Activated CD4-positive, alpha-beta memory T cell treated with anti-CD3 and anti-CD28 coated beads for 36 hours (primary cell): Measurements from ENCODE around the gene ELP4. TPM values are rescaled to one million over a fixed set of nuclear protein-coding genes. Genes with fewer than 3 reads are reported as not detected.

ENCODE experiments used
- CTCF ChIA-PET: fragments of 350-600 bp; sonication (Branson Sonifier 250); formaldehyde crosslinking; loops from one replicate; lab custom pipeline; 2021; ENCODE audit warnings: antibody characterized with exemption, inconsistent platforms; lab: Charles Lee
- POLR2A ChIA-PET: fragments of 350-600 bp; sonication (Branson Sonifier 250); formaldehyde crosslinking; loops from one replicate; lab custom pipeline; 2021; ENCODE audit warnings: antibody characterized with exemption; lab: Charles Lee
- DNase-seq: peaks from one replicate; pipeline ENCODE4 v3.0.0-alpha.2; 2020
- H3K27ac Mint-ChIP-seq: one replicate; pipeline ENCODE4 v1.8.0; 2021; ENCODE audit warnings: mixed read lengths
- H3K27me3 Mint-ChIP-seq: one replicate; pipeline ENCODE4 v1.8.0; 2021; ENCODE audit warnings: mixed read lengths
- H3K36me3 Mint-ChIP-seq: one replicate; pipeline ENCODE4 v1.8.0; 2021; ENCODE audit warnings: mixed read lengths
- H3K4me1 Mint-ChIP-seq: one replicate; pipeline ENCODE4 v1.8.0; 2021; ENCODE audit warnings: low read depth, mixed read lengths
- H3K4me3 Mint-ChIP-seq: one replicate; pipeline ENCODE4 v1.8.0; 2021; ENCODE audit warnings: mild to moderate bottlenecking, mixed read lengths
- H3K9me3 Mint-ChIP-seq: one replicate; pipeline ENCODE4 v1.8.0; 2021; ENCODE audit warnings: mixed read lengths
- intact Hi-C: fragments of 100-400 bp; cut with micrococcal nuclease; formaldehyde crosslinking; loops from one replicate; pipeline ENCODE4 v1.15.1; 2023
- total RNA-seq, 2 experiments: library from RNA; stranded (reverse); gene quantifications; one replicate each; pipeline ENCODE4 v1.2.3, GENCODE V29; 2021

ELP4 gene
- total RNA-seq, 2 experiments from 2014 or later, result 18.3 to 18.5 TPM

DNA sequence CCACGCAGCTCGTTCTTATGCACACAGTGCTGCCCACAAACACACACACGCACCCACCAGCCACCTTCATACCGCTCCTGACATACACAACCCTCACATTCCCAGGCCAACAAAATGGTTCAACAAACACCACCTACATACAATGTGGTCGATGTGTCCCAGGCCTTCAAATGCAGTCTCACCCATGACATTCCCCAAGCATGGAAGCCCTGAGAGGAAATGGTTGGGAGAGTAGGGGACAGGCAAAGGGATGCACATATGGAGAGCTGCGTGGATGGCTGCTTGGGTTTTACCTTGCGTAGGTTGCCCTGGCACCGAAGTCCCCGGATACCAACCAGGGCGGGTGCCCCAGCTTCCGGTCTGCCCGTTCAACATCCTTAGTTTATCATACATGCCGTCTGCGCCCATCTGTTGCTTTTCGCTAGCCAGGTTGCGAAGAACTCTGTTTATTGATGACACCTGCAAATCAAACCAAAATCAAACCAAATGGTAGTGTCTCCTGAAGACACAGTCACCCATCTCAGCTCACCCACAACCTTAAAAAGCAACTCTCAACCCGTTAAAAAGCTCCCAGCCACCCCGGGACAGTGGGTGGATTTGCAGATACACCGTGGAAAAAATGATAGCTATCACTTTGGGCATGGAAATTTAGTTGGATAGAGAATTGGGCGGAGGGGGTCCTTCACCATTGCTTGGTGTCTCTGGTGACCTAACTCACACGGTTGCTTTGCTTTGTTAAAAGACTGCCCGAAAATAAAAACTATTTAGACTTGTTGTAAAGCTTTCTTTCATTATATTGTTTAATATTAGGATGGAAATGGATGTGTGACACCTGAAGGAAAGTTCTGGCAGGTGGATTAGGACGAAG is 291.1 kb downstream of the ELP4 start:
- Mint-ChIP-seq H3K36me3 (peaks cover 23% of the 10 kb centered on the region), H3K27ac (peak overlapping the region; percentile 29), H3K4me3 (no peak overlapping the region)

DNA sequence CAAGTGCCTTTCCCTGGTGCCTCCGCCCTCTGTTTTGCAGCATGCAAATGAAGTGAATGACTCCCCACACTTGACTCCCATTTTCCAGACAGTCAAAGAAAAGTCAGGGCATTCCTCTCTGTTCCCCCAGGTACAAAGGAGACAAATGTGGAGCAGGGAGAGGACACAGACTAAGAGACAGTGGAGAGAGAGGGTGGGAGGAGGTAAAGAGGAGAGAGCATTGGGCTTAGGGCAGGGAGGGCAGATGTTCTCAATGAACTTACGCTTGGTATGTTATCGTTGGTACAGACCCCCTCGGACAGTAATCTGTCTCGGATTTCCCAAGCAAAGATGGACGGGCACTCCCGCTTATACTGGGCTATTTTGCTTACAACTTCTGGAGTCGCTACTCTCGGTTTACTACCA is 291.7 kb downstream of the ELP4 start:
- CTCF ChIA-PET, result interaction anchor here (1.1 kb wide), 1 partner anchor 8 kb away, joined by 3 read pairs; no protein-coding TSS in a partner anchor
- DNase-seq, result no peak
- no peak overlapping the region for H3K4me3 Mint-ChIP-seq
- H3K36me3 Mint-ChIP-seq, result peaks cover 23% of the 10 kb centered on the region
- H3K4me1 Mint-ChIP-seq, result peaks cover 47% of the 10 kb centered on the region
- peaks cover 72% of the 10 kb centered on the region for H3K27me3 Mint-ChIP-seq
- no peak overlapping the region for H3K27ac Mint-ChIP-seq
- POLR2A ChIA-PET, result no interaction called here
- intact Hi-C loops, result loop anchor here (2.0 to 5.0 kb wide), 2 partner anchors 14 to 636 kb away; partner anchors contain the start of gene WT1
- peaks cover 7% of the 10 kb centered on the region for H3K9me3 Mint-ChIP-seq

More for the DNA sequence above, 291.1 kb downstream of the ELP4 start:
- ChIA-PET CTCF (interaction anchor here (1.1 kb wide), 1 partner anchor 9 kb away, joined by 3 read pairs; no protein-coding TSS in a partner anchor), POLR2A (no interaction called here)
- Mint-ChIP-seq H3K27me3 (peaks cover 77% of the 10 kb centered on the region), H3K4me1 (peaks cover 47% of the 10 kb centered on the region), H3K9me3 (peaks cover 7% of the 10 kb centered on the region)
- no peak for DNase-seq
- intact Hi-C loops, result loop anchor here (2.0 to 5.0 kb wide), 2 partner anchors 14 to 637 kb away; partner anchors contain the start of gene WT1

DNA sequence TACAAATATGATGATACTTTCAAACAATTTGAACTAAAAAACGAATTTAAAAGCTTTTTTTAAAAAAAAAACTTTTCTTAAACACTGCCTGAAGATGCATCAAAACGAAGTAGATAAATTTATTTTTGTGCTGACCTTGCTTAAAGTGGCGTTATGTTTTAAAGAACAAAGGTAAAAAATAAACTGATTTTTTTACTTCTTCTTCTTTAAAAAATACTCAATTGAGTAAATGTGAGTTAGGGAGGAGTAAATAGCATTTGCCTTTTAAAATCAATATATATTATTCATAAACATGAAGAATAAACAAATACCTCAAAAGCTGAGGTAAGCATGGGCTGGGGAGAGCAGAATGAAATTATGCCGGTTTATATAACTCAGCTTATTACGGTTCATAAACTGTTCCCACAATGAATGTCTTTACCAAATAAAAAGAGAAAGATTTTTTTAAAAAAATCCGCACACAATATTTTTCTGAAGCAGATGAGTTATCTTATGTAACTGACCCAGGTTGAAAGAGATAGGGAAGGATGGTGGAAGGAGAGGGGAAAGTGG is 292.5 kb downstream of the ELP4 start:
- Mint-ChIP-seq H3K4me3 (no peak overlapping the region), H3K27ac (no peak overlapping the region), H3K36me3 (peaks cover 20% of the 10 kb centered on the region), H3K4me1 (peaks cover 42% of the 10 kb centered on the region), H3K27me3 (peaks cover 74% of the 10 kb centered on the region), H3K9me3 (peaks cover 7% of the 10 kb centered on the region)
- intact Hi-C loops, result loop anchor here (2.0 to 5.0 kb wide), 2 partner anchors 13 to 635 kb away; partner anchors contain the start of gene WT1
- CTCF ChIA-PET, result no interaction called here
- no peak for DNase-seq
- POLR2A ChIA-PET, result no interaction called here

DNA sequence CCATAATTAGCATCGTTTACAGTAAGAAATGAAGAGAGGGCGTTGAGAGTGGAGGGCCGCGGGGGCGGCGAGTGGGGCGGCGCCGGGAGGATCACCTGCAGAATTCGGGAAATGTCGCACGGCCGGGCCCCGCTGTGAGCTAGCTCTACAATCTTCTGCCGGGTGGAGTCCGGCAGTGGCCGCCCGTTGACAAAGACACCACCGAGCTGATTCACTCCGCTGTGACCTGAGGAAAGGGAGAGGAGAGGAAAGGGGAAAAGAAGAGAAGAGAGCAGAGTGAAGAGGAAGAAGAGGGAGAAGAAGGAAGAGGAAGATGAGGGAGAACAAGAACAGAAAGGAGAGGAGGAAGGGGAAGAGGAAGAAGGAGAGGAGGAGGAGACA is 293.0 kb downstream of the ELP4 start:
- peaks cover 7% of the 10 kb centered on the region for H3K9me3 Mint-ChIP-seq
- intact Hi-C loops, result loop anchor here (5.0 kb wide), 1 partner anchor 635 kb away; the partner anchor contains the start of gene WT1
- no peak for DNase-seq

DNA sequence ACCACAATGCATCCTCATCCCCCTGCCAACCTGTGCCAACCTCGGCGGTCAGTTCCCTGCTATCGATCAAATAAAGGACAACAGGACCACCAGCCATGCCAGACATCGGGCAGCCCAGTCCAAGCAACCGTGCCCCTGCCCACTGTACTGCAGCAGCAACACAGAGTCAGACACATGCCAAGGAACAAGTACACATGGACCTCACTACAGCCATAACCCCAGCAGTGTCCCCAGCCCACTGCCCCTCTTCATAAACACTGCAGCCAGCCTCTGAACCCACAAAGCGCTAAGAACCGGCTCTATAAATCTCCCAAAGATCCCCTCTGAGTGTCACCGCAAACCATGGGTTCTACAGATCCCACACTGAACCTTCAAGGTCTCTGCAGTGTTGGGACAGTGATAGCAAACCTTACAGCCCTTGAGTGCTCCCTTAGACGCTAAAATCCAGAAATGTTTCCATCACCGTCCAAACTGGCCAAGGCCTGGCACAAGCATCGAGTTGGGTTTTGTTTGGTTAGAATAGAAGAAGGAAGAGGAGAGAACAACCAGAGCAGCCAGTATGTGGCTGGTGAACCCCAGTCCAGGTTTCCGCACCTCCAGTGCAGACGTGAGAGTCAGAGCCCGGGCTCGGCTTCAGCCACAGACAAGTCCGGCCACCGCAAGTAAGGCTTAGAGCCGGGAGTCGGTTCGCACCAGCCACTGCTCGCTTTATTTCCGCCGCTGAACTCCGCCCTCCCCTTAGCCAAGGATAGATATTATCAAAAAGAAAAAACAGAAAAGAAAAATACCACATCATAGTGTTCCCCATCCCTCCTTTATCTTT is 293.6 kb downstream of the ELP4 start:
- H3K4me3 Mint-ChIP-seq, result peak overlapping the region; percentile 35
- H3K4me1 Mint-ChIP-seq, result peaks cover 36% of the 10 kb centered on the region
- H3K27me3 Mint-ChIP-seq, result peaks cover 77% of the 10 kb centered on the region
- CTCF ChIA-PET, result no interaction called here
- no peak overlapping the region for H3K27ac Mint-ChIP-seq
- peaks cover 7% of the 10 kb centered on the region for H3K9me3 Mint-ChIP-seq
- intact Hi-C loops, result loop anchor here (5.0 kb wide), 1 partner anchor 634 kb away; the partner anchor contains the start of gene WT1
- POLR2A ChIA-PET, result no interaction called here
- no peak for DNase-seq
- H3K36me3 Mint-ChIP-seq, result peaks cover 17% of the 10 kb centered on the region

More for the DNA sequence above, 293.0 kb downstream of the ELP4 start:
- Mint-ChIP-seq H3K27me3 (peaks cover 75% of the 10 kb centered on the region), H3K36me3 (peaks cover 20% of the 10 kb centered on the region), H3K4me3 (no peak overlapping the region), H3K4me1 (peaks cover 40% of the 10 kb centered on the region), H3K27ac (no peak overlapping the region)
- CTCF ChIA-PET, result no interaction called here
- POLR2A ChIA-PET, result no interaction called here

DNA sequence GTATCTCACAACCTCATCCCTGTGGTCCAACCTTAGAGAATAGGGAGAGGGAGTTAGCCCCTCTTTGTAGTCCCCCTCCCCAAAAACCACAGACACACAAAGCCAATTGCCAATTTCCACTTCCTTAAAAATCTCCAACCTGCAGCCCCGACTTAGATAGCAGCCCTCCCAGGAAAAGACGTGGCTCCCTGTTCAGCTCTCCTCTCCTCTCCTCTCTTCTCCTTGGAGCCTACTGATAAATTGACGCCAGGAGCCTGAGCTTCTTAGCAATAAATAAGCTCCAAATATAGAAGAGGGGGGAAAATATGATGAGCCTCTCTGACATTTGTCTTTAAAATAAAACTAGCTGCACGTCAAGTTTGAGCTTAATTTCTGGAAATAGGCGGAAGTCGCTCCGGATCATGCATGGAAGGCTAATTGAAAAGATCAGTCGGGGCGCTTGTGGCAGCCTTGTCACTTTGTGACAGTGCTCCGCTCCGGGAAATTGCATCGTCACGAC is 294.3 kb downstream of the ELP4 start:
- H3K36me3 Mint-ChIP-seq, result peaks cover 16% of the 10 kb centered on the region
- peaks cover 31% of the 10 kb centered on the region for H3K4me1 Mint-ChIP-seq
- peak overlapping the region; percentile 17 for H3K4me3 Mint-ChIP-seq
- ChIA-PET POLR2A (no interaction called here), CTCF (no interaction called here)
- peaks cover 80% of the 10 kb centered on the region for H3K27me3 Mint-ChIP-seq
- H3K9me3 Mint-ChIP-seq, result peaks cover 7% of the 10 kb centered on the region
- intact Hi-C loops, result loop anchor here (1.0 to 5.0 kb wide), 2 partner anchors 13 to 633 kb away; partner anchors contain the start of gene WT1
- no peak for DNase-seq
- peak overlapping the region; percentile 6 for H3K27ac Mint-ChIP-seq

DNA sequence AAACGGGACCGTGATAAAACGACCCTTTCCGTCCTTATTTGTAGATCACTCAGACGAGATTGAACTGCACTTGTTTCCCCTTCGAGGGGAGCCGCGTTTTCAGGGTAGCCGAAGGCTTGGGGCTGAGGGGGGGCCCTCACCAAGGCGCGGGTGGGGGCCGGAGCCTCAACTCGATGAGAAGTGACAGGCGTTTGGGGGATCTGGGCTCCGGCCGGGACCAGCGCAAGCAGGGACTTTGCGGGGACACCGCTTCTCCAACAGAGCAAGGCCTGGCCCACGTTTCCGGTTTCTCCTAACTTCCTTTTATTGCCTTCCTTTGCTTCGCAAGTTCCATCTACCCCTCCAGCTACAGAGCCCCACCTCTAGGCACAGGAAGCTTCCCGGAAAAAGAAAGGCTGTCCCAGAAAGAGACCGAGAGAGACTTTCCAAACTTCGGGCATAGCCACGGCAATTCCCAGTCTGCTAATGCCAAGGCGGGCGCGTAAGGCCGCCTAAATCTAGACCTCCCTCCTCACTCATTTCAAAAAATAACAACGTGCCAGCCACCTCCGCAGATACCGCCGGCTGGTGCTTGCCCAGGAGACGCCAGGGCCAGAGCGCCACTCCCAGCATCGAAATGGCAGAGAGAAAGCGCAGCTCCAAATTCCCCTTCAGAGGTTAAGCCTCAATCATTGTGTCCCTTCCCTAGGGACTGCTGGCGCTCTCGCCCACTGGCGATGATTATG is 294.9 kb downstream of the ELP4 start:
- no peak for DNase-seq
- intact Hi-C loops, result loop anchor here (1.0 to 5.0 kb wide), 2 partner anchors 13 to 633 kb away; partner anchors contain the start of gene WT1
- Mint-ChIP-seq H3K36me3 (peaks cover 16% of the 10 kb centered on the region), H3K4me3 (peak overlapping the region; percentile 17), H3K27me3 (peaks cover 82% of the 10 kb centered on the region), H3K9me3 (peaks cover 7% of the 10 kb centered on the region), H3K27ac (peak overlapping the region; percentile 6), H3K4me1 (peaks cover 33% of the 10 kb centered on the region)
- ChIA-PET CTCF (no interaction called here), POLR2A (interaction anchor here (0.9 kb wide), 1 partner anchor 18 kb away, joined by 3 read pairs; no protein-coding TSS in a partner anchor)

DNA sequence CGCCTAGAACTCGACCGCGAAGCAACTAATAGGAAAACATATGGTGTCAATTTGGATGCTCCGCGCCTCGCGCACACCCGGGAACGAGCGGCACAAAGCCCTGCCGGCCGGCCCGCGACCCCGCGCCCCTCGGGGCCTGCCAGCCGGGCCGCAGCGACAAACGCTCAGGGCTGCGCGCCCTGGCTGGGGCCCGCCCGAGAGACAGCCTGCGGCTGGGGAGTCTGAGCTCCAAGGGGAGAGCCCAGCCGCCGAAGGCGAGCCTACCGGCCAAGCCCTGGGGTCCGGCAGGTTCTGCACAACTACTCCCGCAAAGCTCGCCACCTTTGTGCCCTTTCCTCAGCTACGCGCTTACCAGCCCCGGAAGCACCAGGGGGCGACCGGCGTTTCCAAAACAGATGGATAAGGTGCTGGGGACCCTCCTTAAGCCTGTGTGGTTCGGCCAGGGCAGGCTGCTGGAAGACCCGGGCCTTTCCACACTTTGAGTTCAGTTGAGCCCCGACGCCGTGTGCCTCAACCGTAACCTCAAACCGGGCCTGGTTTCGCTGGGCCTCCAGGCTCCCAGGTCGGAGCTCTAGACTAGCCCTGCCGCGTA is 295.6 kb downstream of the ELP4 start:
- no peak overlapping the region for H3K27ac Mint-ChIP-seq
- peak overlapping the region; percentile 17 for H3K4me3 Mint-ChIP-seq

DNA sequence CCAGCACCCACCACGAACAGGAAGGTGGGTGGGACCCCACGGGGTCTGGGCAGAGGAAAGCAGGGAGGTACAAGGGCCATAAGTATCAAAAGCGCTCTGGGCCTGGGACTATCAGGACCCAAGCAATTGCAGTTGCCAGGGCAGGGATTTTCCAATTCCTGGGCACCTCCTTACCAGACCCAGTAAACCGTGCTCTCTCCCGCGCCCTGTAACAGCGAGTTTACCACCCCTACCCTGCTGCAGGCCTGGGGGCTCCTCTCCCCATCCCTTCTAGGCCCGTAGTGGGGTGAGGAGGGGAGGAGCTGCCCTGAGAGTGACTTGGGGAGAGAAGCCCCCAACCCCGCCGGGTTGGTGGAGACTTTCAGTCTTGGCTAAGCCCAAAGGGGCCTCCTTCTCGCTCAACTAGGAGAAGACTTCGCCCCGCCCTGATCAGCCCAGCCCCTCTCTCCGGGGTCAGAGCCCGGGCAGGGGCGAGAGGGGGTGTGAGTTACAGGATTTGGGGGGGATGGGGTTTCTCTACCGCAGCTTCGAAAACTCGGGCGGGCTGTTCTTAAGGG is 296.1 kb downstream of the ELP4 start:
- H3K4me3 Mint-ChIP-seq, result no peak overlapping the region

More for the DNA sequence above, 295.6 kb downstream of the ELP4 start:
- Mint-ChIP-seq H3K9me3 (peaks cover 7% of the 10 kb centered on the region), H3K36me3 (peaks cover 13% of the 10 kb centered on the region), H3K4me1 (peaks cover 31% of the 10 kb centered on the region), H3K27me3 (peaks cover 80% of the 10 kb centered on the region)
- POLR2A ChIA-PET, result interaction anchor here (0.9 kb wide), 1 partner anchor 17 kb away, joined by 3 read pairs; no protein-coding TSS in a partner anchor
- intact Hi-C loops, result no loop called here
- CTCF ChIA-PET, result no interaction called here
- DNase-seq, result no peak

DNA sequence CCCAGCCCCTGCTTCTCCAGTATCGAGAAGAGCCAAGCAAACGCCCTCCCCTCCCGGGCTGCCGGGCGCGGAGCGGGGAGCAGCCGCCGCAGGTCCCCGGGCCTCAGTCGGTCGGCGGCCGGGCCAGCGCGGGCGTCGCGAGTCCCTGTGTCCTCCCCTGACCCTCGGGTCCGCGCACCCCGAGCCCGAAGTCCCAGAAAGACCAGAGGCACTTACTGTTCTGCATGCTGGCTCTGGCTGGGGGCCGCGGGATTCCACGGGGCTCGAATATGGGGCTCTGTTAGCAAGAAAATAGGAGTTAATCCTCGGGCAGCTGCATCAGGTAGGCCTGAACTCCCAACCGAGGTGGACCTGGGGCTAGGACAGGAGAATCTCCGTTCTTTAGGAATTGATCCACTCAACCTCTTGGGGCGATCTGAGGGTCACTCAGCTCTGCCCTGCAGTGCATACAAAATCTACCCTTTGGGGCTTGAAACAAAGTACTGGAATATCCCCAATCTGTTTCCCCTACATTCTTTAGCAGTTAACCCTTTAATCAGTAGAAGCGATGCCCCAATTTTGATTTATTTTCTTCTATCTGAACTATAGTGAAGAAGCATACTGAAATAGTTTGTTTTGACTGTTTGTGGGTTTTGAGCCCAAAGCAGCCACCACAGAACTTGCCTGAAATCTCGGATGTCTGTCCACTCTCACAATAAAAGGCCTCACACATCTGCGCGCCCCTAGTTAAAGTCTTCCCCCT is 296.8 kb downstream of the ELP4 start:
- DNase-seq, result no peak
- no peak overlapping the region for H3K27ac Mint-ChIP-seq
- H3K4me1 Mint-ChIP-seq, result peaks cover 32% of the 10 kb centered on the region
- H3K27me3 Mint-ChIP-seq, result peaks cover 75% of the 10 kb centered on the region
- intact Hi-C loops, result no loop called here
- no peak overlapping the region for H3K4me3 Mint-ChIP-seq
- H3K36me3 Mint-ChIP-seq, result peaks cover 5% of the 10 kb centered on the region
- POLR2A ChIA-PET, result no interaction called here
- peaks cover 2% of the 10 kb centered on the region for H3K9me3 Mint-ChIP-seq
- CTCF ChIA-PET, result no interaction called here

More for the DNA sequence above, 296.1 kb downstream of the ELP4 start:
- no peak for DNase-seq
- H3K27ac Mint-ChIP-seq, result no peak overlapping the region
- intact Hi-C loops, result no loop called here
- peaks cover 27% of the 10 kb centered on the region for H3K4me1 Mint-ChIP-seq
- H3K27me3 Mint-ChIP-seq, result peaks cover 77% of the 10 kb centered on the region
- ChIA-PET CTCF (no interaction called here), POLR2A (no interaction called here)
- H3K9me3 Mint-ChIP-seq, result peaks cover 3% of the 10 kb centered on the region
- peaks cover 7% of the 10 kb centered on the region for H3K36me3 Mint-ChIP-seq
